ENCODE data around the gene NAV3. TPM values are rescaled to one million over a fixed set of nuclear protein-coding genes. Genes with fewer than 3 reads are reported as not detected.

NAV3 gene
- total and polyA plus RNA-seq, 2 of the 4 experiments (the other 2 are of a cell fraction) = 25.5 to 106 TPM

DNA sequence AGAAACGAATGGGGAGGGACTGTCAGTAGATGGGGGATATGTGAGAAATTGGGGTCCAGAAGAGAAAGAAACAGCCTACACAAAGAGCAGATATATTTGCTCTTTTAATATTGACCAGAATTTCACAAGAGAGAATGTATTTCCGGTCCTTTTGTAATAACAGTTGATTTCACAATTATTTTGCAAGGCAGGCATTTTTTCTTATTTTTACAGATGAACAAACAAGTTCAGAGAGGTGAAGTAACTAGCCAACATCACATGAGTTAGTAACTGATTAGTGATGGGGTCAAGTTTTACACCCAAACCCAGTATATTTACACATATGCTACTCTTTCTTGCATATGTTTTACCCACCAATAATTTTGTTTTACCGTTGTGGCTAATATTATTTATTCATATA is 188.2 kb downstream of the NAV3 start:
- Histone ChIP-seq H4K20me1 (ENCODE audit: insufficient read depth, low read length) (peaks cover 5% of the 10 kb centered on the region; the same call in 1 of the 2 replicates), H4K8ac (ENCODE audit: low read depth in 2 of 2, low read length in 2 of 2) (no peak overlapping the region), H3K4ac (ENCODE audit: low read depth, low read length) (no peak overlapping the region), H3K4me2 (ENCODE audit: low read depth, low read length) (peak overlapping the region; percentile 34), H4K5ac (ENCODE audit: low read depth, low read length) (peak overlapping the region; percentile 59; the same call in 1 of the 2 replicates), H2BK5ac (ENCODE audit: low read depth, low read length, poor library complexity, severe bottlenecking) (peak overlapping the region; percentile 40), H3K18ac (ENCODE audit: low read depth, low read length) (peak overlapping the region; percentile 65), H2AK5ac (ENCODE audit: low read depth, low read length) (no peak overlapping the region), H2BK20ac (ENCODE audit: low read depth, low read length) (no peak overlapping the region), H3K27me3 (ENCODE audit: control insufficient read depth, insufficient read depth, low read length) (no peaks in the 10 kb centered on the region), H3K79me1 (ENCODE audit: low read depth in 1 of 2, low read length in 2 of 2) (peaks cover 24 to 35% of the 10 kb centered on the region in 2 experiments), H3K36me3 (ENCODE audit: control insufficient read depth, insufficient read depth, low read length) (no peaks in the 10 kb centered on the region), H3K9me1 (ENCODE audit: insufficient read depth, low read length) (no peaks in the 10 kb centered on the region; the same call in 1 of the 2 replicates), H3K56ac (ENCODE audit: extremely low read depth, insufficient read depth, low read length) (no peak overlapping the region), H3K4me1 (ENCODE audit: control insufficient read depth, insufficient read depth, low read length) (peaks cover 5% of the 10 kb centered on the region), H3K4me3 (ENCODE audit: insufficient read depth, low read depth, low read length) (no peak overlapping the region), H3K9ac (ENCODE audit: low read depth, low read length) (0 out of 2 replicates have a peak overlapping the region, but pooled peaks have one; percentile 36), H4K91ac (ENCODE audit: insufficient read depth, low read depth, low read length) (no peak overlapping the region), H2AK9ac (replicated peaks; ENCODE audit: low read depth, low read length, poor library complexity) (no peak overlapping the region), H3K9me3 (ENCODE audit: control insufficient read depth, insufficient read depth, low read length) (no peaks in the 10 kb centered on the region), H3K27ac (ENCODE audit: insufficient read depth, low read length) (peak overlapping the region; percentile 81; the same call in 1 of the 2 replicates), H3K23ac (ENCODE audit: low read depth, low read length) (no peak overlapping the region), H2AFZ (replicated peaks; ENCODE audit: low read length, poor library complexity) (no peak overlapping the region), H2BK15ac (ENCODE audit: low read depth, low read length) (no peak overlapping the region), H3K14ac (replicated peaks; ENCODE audit: low read depth, low read length) (no peak overlapping the region), H2BK120ac (ENCODE audit: low read depth, low read length) (no peak overlapping the region)
- ChIA-PET CTCF (no interaction called here), POLR2A (ENCODE audit: unreplicated experiment) (no interaction called here)
- ATAC-seq (ENCODE audit: low read depth) (no peak), DNase-seq (peak; percentile 19)
- dilution Hi-C loops (cut with HindIII; ENCODE audit: low sequenced_read_pairs, unreplicated experiment) (no loop called here), intact Hi-C loops (cut with micrococcal nuclease) (no loop called here), in situ Hi-C loops (cut with MboI; ENCODE audit: low sequenced_read_pairs) (no loop called here)
- BruUV-seq (replicated peaks) = no TSS peak
- TF ChIP-seq, protein P1, sequence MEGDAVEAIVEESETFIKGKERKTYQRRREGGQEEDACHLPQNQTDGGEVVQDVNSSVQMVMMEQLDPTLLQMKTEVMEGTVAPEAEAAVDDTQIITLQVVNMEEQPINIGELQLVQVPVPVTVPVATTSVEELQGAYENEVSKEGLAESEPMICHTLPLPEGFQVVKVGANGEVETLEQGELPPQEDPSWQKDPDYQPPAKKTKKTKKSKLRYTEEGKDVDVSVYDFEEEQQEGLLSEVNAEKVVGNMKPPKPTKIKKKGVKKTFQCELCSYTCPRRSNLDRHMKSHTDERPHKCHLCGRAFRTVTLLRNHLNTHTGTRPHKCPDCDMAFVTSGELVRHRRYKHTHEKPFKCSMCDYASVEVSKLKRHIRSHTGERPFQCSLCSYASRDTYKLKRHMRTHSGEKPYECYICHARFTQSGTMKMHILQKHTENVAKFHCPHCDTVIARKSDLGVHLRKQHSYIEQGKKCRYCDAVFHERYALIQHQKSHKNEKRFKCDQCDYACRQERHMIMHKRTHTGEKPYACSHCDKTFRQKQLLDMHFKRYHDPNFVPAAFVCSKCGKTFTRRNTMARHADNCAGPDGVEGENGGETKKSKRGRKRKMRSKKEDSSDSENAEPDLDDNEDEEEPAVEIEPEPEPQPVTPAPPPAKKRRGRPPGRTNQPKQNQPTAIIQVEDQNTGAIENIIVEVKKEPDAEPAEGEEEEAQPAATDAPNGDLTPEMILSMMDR (conservative IDR thresholded peaks at IDR 0.05; ENCODE audit: low read depth, low read length) = no peak
- no peak for TF ChIP-seq BHLHE40 (IDR thresholded peaks at IDR 0.05; ENCODE audit: low read depth, low read length)
- peak; percentile 85 for TF ChIP-seq MAFK (IDR thresholded peaks at IDR 0.05; ENCODE audit: low read depth, low read length)
- peak; percentile 62 for TF ChIP-seq CEBPB (IDR thresholded peaks at IDR 0.05; ENCODE audit: low read depth, low read length)
- TF ChIP-seq RFX5 (IDR thresholded peaks at IDR 0.05; ENCODE audit: low read depth, low read length) = no peak
- TF ChIP-seq POLR2A (IDR thresholded peaks at IDR 0.05; ENCODE audit: low read depth, low read length) = no peak
- WGBS, 2 experiments (ENCODE audit: extremely low coverage in 2 of 2, insufficient read length in 1 of 2) = no CpG with 5 or more reads among the region's 3 CpGs

Measured in IMR-90 (cell line).